HG03139 (cell line): ENCODE data around the gene TBC1D19.
A peak's percentile ranks its signal among the peaks of the same experiment; 100 is the strongest.
"Not testable (repeated sequence)": the region's sequence is repeated elsewhere in the genome, so short reads cannot be mapped to it uniquely, and the experiment has no call there.

Experiments used
- ATAC-seq: cut with Tn5 transposase; IDR thresholded peaks from one replicate; pipeline ENCODE4 v1.9.1; 2021; ENCODE audit not compliant: unreplicated experiment

The TBC1D19 gene, protein sequence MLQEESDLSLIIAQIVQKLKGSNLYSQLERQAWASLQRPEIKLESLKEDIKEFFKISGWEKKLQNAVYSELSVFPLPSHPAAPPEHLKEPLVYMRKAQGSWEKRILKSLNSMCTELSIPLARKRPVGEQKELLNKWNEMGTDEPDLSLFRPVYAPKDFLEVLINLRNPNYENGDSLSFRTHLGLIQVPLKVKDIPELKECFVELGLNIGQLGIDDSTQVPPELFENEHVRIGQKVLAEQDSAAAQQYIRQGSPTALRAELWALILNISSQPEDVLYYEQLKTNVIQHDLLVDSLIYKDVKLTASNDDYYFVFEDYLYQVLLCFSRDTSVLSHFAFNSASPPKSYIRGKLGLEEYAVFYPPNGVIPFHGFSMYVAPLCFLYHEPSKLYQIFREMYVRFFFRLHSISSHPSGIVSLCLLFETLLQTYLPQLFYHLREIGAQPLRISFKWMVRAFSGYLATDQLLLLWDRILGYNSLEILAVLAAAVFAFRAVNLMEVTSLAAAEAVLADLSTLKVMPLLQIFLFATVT

GRCh38 chr4:26583865-26584652, at the start of gene TBC1D19:
Gene TBC1D19, plus strand, starts transcription at chr4:26584084. Its CDS starts 110 bp downstream, at chr4:26584194.
- ATAC-seq: peak; percentile 100

DNA sequence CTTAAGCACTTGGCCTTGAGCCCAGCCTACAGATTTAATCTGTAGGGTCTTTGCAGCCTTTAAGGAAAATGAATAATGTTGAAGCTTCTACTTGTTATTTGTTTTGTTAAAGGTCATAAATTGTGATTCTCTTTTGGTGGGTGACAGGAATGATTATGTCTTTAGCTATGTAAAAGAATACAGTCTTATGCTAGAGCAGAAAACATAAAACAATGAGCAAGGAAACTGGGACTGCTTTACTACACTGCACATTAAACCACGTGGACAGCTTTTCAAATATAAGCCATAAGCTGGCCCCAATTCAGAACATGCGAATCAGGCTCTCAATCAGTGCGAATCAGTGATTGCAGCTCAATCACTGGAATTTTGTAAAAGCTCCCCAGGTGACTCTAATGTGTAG, 40.9 kb upstream of the TBC1D19 start:
- no peak for ATAC-seq

DNA sequence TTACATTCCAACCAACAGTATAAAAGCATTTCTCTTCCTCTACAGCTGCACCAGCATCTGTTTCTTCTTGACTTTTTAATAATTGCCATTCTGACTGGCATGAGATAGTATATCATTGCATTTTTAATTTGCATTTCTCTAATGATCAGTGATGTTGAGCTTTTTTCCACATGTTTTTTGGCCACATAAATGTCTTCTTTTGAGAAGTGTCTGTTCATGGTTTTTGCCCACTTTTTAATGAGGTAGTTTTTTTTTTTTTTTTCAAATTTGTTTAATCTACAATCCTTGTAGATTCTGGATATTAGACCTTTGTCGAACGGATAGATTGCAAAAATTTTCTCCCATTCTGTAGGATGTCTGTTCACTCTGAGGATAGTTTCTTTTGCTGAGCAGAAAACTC, 39.5 kb upstream of the TBC1D19 start:
- no peak for ATAC-seq

DNA sequence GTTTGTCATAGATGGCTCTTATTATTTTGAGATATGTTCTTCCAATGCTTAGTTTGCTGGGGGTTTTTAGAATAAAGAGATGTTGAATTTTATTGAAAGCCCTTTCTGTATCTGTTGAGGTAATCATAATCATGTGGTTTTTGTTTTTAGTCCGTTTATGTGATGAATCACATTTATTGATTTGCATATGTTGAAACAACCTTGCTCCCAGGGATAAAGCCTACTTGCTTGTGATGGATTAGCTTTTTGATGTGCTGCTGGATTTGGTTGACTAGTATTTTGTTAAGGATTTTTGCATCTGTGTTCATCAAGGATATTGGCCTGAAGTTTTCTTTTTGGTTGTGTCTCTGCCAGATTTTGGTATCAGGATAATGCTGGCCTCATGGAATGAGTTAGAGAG, 35.5 kb upstream of the TBC1D19 start:
- not testable (repeated sequence) for ATAC-seq

DNA sequence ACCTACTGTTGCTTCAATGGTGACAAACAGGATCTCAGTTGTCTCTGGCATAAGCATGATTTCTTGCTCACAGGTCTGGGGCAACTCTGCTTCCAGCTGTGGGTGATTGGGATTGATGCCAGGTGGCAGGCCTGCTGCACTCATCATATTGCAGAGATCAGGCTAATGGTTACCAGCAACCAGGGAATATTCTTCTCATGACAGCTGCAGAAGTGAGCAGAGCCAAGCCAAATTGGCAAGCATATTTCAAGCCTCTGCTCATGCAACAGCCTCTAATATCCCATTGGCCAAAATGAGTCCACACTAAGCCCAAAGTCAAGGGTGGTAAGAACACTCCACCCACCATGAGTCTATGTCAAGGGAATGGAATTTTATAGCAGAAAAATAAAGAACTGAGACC, 26.7 kb upstream of the TBC1D19 start:
- ATAC-seq: no peak

DNA sequence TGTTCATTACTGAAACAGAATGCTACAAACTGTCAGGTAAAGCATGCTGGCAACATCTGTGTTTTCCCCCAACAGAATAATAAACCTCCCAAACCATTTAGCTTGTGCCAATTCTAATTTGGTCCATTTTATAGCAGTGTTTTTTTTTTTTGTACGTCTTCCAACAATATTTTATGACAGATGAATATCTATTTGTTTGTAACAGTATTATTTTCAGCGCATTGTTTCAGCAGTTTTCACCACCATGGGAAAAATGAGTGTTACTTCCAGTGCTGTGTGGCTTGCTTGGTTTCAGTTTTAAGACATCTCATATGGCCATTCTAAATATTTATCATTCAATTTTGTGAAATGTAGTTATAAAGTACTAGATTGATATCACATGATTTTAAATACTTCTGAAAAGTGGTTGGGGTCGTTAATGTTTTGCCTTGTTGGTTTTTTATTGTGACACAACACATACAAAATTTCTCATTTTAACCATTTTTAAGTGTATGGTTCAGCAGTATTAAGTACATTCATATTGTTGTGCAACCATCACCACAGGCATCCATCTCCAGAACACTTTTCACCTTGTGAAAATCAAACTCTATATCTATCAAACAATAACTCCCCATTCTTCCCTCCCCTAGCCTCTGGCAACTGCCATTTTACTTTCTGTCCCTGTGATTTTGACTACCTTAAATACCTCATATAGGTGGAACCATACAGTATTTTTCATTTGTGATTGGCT, 25.6 kb upstream of the TBC1D19 start:
- ATAC-seq: no peak

DNA sequence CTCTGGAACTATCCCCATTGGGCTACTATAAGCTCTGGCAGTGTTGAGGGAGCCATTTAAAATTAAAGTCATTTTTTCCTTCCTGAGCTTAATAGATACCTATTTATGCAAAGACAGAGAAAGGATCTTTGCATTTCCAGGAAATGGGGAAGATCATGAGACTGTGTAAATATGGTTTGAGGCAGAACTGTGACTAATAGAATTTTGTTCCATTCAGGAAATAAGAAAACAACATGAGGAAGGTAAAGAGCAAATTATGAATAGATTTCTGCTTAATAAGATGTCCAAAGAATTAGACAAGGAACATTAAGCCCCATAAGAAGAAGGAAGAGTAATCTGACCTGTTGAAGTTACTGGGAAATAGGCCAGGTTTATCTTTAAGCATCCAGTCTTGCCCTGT, 17.8 kb upstream of the TBC1D19 start:
- no peak for ATAC-seq

DNA sequence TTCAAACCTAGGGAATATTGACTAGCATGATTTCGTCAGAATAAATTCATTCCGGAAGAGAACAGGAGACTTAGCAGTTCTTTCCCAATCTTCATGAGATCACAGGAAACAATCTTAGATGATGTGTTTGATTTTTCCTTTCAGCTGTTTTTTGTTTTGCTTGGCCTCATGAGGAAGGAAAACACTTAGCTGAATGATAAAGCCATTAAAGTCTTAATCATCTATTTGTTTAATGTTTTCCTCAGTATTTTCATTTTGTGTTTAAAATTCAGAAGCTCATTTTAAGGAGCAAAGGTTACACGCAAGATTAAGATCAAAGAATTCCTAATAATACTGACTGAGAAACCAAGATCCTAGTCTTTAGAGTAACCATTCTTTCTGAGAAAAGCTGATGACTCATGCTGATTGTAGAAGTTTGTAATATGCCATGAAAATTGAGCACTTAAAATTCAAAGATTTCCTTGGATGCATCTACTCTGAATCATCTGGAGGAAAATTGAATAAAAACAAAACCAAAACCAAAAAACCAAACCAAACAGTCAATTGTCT, 15.4 kb upstream of the TBC1D19 start:
- no peak for ATAC-seq

- no peak for ATAC-seq
Measured at GRCh38 chr4:26570596-26570995, 13.3 kb upstream of the TBC1D19 start.

- ATAC-seq: no peak
Measured at GRCh38 chr4:26573389-26573794, 10.5 kb upstream of the TBC1D19 start.

- no peak for ATAC-seq
Measured at GRCh38 chr4:26574563-26574962, 9.3 kb upstream of the TBC1D19 start.

GRCh38 chr4:26576231-26576739, 7.6 kb upstream of the TBC1D19 start:
- ATAC-seq: no peak

DNA sequence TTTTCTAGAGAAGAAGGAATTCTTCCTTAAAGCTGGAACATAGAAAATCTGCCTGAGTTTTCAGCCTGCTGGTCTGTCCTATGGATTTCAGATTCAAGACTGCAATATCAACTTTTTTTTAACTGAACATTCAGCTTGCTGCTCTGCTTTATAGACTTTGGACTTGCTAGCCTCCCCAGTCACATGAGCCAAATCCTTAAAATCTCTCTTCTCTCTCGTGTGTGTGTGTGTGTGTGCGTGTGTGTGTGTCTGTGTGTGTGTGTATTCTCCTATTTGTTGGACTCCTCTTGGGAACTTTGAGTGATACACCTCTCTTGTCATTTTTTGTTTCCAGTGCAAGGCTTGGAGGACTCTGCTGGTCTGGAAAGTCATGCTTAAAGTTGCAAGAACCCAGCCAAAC, 6.8 kb upstream of the TBC1D19 start:
- ATAC-seq: no peak

DNA sequence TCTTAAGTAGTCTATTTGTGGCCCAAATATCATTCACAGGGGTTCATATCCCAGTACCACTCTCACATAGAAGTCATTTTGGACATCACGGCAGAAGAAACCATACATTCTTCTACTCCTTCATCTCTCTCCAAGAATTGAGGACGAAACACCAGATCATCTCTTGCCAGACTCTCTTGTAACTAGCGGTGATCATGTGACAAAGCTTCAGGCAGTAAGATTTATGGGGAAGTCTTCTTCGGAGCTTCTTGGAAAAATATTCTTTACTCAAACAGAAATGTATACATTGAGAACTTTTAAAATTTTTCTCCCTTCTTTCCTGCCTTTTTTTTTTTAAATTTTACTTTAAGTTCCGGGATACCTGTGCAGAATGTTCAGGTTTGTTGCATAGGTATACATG, 4.7 kb upstream of the TBC1D19 start:
- no peak for ATAC-seq

DNA sequence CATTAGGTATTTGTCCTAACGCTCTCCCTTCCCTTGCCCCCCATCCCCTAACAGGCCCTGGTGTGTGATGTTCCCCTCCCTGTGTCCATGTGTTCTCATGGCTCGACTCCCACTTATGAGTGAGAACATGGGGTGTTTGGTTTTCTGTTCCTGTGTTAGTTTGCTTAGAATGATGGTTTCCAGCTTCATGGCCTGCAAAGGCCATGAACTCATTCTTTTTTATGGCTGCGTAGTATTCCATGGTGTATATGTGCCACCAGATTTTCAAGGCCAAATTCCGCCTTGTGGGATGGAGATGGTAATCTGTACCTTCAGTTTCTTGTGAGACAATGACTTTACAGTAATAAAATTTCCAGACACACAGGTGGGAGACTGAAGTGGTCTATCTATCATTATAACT, 2.5 kb upstream of the TBC1D19 start:
- ATAC-seq: not testable (repeated sequence)

DNA sequence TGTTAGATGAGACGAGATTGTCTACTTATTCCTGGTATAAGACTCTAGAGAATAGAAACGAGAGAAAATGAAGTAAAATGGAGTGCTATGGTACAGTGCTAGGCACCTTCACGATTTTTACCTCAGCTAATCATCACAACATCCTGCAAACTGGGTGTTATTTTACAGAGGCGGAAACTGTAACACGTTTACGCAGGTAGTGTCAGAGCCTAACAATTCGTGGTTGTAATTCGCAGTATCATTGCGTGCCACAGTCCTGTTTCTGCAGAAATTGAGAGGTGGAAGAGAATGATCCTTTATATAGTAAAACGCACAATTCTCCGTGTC, 383 bp upstream of the TBC1D19 start:
- ATAC-seq: peak; percentile 48

DNA sequence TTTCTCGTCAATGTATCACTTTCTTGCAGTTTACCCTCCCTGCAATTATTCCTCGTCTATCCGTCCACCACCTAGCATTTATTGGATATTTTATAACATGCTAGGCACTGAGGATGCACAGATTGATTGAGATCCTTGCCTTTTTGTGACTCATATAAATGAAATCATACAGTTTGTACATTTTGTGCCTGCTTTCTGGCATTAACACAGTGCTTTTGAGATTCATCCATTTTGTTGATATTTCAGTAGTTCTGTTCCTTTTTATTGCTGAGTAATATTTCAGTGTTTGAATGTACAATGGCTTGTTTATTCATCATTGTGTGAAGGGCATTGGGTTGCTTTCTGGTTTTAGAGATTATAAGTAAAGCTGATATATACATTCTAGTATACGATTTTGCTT, 841 bp downstream of the TBC1D19 start:
- ATAC-seq: no peak

DNA sequence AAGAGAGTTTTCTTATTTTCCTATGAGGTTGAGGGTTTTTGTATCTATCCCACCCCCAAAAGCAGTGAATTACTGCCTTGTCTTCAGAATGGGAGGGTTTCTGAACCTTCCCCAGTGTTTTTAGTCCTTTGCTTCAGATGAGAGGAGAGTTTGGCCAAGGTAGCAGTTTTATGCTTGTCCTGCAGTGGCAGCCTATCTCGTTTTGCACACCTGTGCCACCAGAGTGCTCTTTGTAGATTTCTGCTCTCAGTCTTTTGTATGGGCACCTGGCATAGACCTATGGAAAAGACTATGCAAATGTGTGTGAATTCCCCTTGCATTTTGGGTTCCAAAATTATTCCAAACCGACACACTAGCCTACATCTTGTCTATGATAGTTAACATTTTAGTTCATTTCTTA, 5.8 kb downstream of the TBC1D19 start:
- ATAC-seq: no peak

GRCh38 chr4:26590639-26591038, 6.8 kb downstream of the TBC1D19 start:
- ATAC-seq: no peak

DNA sequence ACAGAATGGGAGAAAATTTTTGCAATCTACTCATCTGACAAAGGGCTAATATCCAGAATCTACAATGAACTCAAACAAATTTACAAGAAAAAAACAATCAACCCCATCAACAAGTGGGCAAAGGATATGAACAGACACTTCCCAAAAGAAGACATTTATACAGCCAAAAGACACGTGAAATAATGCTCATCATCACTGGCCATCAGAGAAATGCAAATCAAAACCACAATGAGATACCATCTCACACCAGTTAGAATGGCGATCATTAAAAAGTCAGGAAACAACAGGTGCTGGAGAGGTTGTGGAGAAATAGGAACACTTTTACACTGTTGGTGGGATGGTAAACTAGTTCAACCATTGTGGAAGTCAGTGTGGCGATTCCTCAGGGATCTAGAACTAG, 9.7 kb downstream of the TBC1D19 start:
- not testable (repeated sequence) for ATAC-seq

DNA sequence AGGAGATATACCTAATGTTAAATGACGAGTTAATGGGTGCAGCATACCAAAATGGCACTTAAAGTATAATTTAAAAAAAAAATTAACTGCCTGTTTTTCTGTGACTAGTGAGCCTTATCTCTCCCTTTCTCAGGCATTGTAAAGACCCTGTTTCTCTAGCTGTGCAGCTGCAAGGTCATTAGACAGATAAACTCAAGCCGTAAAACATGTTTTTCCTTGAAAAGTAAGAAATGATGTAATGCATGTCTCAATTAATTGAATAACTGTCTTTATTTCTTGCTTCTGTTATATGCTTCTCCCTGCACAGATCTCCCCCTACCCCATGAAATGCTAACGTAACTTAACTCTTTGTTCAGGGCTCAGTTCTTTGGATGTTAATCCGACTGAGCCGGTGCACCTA, 10.5 kb downstream of the TBC1D19 start:
- no peak for ATAC-seq
